Bronchus fibroblast of lung (primary cell): Measurements from ENCODE around the gene TMEM134. TPM values are rescaled to one million over a fixed set of nuclear protein-coding genes. Genes with fewer than 3 reads are reported as not detected.

Source experiments
- total RNA-seq: library from RNA; depleted of rRNA; stranded (reverse); fragments of >200 nt; gene quantifications from 2 replicates; pipeline ENCODE4 v1.2.3, GENCODE V29; 2015

Gene TMEM134, protein sequence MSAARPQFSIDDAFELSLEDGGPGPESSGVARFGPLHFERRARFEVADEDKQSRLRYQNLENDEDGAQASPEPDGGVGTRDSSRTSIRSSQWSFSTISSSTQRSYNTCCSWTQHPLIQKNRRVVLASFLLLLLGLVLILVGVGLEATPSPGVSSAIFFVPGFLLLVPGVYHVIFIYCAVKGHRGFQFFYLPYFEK
- total RNA-seq: 30.0 and 53.1 TPM in 2 replicates

DNA sequence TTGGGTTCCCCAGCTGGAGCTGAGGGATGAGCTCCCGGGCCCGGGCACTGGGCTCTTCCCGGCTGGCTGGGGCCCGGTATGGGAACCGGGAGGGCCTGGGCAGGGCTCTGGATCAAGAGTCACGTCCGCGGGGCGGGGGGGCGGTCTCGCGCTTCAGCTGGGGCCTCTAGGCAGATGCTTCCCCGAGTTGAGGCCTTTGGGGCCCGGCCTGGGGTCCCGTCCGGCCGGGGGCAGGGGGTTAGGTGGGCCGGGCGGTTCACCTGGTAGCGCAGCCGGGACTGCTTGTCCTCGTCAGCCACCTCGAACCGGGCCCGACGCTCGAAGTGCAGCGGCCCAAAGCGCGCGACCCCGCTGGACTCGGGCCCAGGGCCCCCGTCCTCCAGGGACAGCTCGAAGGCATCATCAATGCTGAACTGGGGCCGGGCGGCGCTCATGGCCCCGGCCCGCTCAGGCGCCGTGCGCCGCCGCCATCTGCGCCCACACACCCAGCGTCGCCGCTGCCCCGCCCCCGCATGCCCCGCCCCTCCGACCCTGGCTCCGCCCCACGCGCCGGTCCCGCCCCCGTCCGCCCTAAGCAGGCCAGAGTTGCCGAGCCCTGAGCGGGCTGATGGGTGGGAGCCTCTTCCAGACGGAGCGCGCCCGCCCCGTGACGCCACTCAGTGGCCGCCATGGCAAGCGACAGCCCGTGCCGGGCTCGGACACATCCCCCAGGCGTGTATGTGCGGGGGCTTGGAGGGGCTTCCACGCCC, at the start of gene TMEM134:
Gene TMEM134 (minus strand): TSS at position 493 of the 749 bp plus-strand sequence. CDS start 59 bp downstream, at position 434.

DNA sequence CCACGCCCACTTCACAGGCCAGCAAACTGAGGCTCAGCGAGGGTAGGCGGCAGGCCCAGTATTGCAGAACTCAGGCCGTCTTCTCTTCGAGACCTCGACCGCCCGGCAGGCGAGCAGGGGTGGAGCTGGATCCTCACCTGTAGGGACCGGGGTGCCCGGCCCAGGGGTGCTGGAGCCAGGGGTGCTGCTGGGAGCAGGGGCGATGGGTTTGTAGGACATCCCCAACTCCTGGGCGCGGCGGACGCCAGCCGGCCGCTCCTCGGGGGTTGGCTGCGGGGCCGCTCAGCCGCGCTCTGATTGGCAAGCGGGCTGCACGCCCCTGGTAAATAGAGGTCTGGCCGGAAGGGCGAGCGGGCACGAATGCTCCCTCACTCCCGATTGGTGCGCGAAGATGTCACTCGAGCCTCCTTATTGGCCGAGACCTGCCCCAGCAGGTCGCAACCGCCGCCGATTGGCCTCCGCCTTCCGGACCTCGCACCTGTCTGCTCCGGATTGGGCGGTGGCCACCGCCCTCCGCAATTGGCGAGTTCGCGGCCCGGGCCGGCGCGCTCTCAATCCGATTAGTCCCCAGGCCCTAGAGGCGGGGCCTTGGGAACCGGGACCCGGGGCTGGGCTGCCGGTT, 38.9 kb upstream of the TMEM134 start, which contains the start of gene CDK2AP2:
Gene CDK2AP2 (minus strand): TSS at position 299 of the 622 bp plus-strand sequence. CDS start 80 bp downstream, at position 219.

DNA sequence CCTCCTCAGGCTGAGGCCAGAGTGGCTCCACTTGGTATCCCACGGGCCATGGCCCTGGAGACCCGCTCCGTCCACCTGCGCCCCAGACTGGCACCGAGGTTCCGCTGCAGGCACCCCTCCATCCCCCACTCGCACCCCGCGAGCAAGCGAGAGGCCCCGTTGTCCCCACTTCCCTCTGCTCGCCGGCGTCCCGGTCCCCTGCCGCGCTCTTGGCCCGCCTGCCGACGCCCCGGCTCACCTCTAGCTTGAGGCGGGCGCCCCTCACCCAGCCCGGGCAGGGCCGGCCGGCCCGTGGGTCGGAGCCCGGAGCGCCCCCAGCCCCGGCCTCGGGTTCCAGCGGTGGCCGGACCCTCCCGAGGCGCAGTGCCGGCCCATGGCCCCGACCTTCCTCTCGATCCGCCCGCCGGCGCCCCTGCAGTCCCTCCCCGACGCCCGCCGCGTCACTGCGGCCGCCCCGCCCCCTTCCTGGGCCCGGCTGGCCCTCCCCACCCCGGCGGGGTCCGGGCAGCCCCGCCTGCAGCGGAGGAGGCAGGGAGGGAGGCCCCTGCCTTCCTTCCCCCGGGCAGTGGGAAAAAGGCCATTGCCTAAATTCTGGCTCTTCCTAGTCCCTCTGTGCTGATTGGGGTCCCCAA, 36.0 kb upstream of the TMEM134 start, which contains the start of gene PITPNM1:
Gene PITPNM1 (minus strand): TSS at position 414 of the 632 bp plus-strand sequence. CDS start 1,183 bp downstream, outside the sequence.

DNA sequence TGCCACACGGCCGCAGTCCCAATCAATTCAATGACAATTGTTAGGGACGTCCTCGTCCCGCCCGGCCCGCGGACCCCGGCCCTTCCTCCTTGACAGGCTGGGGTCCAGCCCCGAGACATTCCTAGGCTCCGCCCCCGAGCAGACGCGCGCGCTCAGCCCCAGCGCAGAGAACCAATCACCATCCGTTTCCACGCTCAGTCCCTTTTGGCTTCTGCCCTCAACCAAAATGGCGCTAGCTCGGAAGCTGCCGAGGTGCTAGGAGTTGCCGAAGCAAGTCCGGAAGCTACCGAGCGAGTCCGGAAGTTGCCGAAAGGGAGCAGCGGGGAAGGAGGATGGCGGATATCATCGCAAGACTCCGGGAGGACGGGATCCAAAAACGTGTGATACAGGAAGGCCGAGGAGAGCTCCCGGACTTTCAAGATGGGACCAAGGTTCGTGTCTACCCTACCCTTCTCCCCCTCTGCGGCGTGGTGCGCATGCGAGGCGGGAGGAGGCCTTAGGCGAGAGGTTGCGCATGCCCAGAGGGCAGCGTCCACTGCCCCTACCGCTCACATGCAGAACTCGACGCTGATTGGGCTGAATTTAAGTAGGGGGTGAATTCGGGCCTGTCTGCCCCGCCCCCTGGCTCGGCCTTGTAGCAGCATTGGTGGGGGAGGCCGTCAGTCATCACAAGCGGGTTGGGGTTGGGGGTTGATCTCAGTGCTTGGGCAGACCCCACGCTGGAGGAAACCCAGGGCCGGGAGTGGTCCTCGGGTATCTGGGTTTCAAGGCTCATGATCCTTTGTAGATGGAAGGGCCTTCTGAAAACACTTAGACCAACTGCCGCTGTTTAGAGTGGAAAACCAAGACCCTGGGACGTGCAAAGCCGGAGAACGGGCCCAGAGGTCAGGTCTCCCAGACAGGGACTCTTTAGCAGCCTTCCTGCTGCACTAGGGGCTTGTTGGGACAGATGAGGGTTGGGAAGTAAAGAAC, 14.1 kb upstream of the TMEM134 start, which contains the start of gene AIP:
Gene AIP (plus strand): TSS at position 200 of the 972 bp plus-strand sequence. CDS start 133 bp downstream, at position 333.

DNA sequence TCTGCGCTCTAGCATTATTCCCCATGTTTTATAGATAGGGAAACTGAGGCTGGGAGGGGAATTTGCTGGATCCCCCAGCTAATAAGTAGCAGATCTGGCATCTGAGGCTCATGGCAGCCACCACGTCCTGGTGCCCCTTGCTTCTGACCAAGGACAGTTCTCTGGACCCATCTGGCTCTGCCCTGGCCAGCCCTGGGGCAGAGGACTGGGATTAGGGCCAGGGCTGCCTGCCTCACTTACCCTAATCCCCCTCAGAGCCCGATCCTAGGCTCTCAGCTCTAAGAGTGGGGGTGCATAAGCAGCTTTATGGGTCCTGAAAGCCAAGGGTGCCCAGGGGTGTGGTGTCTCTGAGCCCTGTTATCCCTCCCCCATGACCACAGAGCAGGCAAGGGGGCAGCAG, 14.0 kb downstream of the TMEM134 start, which contains the start of gene CABP4:
Gene CABP4 (plus strand): TSS at position 301 of the 400 bp plus-strand sequence. CDS start 70 bp downstream, at position 371.

DNA sequence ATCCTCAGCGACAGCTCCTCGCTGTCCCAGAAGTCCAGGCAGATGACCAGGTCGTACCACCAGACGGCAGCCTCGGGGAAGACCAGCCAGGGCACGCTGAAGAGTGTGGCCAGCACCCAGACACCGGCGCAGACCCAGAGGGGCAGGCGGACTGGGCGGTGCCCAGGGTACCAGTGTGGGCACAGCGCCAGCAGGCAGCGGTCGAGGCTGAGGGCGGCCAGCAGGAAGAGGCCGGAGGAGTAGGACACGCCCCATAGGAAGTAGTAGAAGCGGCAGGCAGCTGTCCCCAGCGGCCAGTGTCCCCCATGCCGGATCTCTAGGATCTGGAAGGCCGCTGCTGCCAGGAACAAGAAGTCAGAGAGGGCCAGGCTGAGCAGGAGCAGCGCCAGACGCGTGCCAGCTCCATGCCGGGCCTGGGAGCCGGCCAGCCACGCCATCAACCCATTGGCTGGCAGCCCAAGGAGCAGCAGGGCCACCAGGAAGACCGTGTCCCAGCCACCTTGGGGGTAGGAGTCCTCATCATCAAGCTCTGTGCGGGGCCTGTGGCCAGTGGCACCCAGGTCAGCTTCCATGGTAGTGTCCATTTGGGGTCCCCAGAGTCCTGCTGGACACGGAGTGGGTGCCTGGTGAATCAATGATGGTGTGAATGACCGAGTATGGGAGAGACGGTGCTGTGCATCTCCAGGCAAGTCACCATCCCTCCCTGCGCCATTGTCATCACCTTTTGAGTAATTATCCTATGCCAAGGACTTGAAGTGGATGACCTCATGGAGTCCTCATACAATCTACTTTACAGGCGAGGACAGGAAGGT, 16.7 kb downstream of the TMEM134 start, which contains the start of gene GPR152:
Gene GPR152 (minus strand): TSS at position 589 of the 812 bp plus-strand sequence. CDS start 5 bp downstream, at position 584.

DNA sequence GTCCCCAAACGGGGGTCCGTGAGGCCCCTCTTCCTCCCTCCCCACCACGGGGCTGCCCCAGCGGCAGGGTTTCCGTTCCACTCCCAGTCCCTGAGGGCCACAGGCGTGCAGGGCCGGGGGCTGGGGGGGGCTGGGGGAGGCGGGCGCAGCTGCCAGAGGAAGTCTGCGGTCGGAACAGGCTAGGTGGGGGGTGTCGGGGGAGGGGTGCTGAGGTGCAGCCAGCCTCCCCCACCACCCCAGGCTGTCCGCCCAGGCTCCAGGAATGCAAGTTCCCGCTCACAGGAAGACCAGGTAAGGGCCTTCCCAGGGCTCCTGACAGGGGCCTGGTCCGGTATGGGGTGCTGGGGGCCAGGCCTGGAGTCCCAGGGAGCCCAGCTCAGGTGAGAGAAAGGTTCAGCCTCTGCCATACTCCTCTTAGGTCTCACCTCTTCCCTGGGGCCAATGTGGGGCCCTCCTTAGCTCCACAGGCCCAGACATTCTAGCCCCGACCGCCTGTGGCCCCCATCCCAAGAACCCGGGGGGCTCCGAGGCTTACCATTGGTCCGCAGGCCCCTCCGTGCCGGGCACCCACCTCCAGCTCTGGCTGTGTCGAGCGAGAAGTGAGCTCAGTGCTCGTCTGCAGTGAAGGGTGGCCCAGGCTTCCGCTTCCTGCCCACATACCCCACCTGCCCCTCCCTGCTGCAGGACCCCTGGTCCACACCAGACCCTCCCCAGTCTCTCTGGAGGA, 31.8 kb downstream of the TMEM134 start, which contains the start of gene PTPRCAP:
Gene PTPRCAP (minus strand): TSS at position 601 of the 727 bp plus-strand sequence. CDS start 63 bp downstream, at position 538.

DNA sequence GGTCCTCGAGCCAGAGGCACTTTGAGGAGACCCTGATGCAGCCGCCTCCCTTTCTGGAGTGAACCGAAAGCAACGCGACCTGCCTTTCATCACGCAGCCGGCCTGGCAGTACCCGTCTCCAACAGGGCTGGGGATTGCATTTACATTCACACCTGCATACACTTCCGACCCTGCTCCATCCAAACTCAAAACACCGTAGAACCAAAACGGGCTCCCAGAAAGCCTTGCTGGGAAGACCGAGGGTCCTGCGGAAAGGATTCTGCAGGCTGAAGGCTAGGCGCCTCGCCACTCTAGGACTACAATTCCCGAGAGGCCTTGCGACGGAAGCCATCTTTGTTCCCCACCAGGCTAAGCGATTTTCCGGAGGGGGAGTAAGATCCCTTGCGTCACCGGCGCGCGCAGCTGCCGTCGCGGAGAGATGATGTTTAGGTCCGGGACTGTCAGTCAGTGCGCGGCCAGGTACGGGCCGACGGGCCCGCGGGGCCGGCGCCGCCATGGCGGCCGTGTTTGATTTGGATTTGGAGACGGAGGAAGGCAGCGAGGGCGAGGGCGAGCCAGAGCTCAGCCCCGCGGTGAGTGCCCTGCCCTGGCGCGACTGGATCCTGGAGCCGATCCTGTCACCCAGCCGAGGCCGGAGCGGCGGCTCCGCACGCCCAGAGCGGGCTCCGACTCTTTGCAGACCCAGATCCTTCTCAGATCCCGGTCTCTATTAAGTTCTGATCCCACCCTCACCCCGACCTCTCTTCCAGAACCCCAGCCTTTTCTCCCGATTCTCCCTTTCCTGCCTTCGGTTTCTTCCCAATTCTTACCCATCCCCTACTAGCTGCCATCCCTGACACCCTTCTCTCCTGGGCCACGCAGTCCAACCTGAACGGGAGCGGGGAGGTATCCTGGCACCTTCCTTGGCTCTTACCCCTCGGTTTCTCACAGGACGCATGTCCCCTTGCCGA, 40.7 kb downstream of the TMEM134 start, which contains the start of gene RPS6KB2:
Gene RPS6KB2 (plus strand): TSS at position 443 of the 950 bp plus-strand sequence. CDS start 52 bp downstream, at position 495.

DNA sequence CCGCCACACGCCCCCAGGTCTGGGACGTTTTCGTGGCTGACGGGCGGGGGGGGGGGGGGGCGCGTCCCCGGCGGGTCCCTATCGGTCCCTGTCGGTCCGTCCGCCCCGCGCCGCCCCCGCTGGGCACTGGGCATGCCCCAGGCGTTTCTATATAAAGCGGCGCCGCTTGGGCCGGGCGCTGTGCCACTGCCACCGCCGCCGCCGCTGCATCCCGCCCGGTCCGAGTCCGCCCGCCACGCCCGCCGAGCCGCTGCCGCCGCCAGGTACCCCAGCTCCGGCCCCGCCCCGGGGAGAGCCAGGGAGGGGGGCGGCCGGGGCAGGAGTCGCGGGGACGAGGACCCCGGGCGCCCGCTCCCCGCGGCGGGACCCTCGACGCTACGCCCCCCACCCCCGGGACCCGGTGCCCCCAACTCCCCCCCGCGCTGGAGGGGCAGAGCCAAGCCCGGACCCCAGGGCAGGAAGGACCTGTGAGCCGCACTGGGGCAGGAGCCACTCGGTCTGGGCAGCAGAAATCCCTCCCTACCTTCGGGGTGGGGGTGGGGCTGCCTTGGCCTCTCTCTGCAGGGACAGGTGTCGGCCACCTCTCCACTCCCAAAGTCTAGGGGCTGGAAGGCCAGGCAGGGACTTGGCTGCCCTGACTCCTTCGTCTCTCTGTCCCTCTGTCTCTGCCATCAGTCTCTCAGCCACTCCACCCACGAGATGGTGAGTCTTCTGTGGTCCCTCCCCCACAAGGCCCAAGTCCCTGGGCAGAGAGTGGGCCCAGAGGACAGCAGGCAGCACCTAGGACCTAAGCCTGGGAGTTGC, 53.3 kb downstream of the TMEM134 start, which contains the start of gene CARNS1:
Gene CARNS1 (plus strand): TSS at position 178 of the 804 bp plus-strand sequence. CDS start 522 bp downstream, at position 700.

Other genes starting within 250 kb of the TMEM134 start
- gene GRK2, start 202.8 kb downstream of the TMEM134 start, total RNA-seq: 38.8 and 41.8 TPM in 2 replicates
- gene ANKRD13D, start 179.9 kb downstream of the TMEM134 start, total RNA-seq: 23.8 and 26.1 TPM in 2 replicates
- gene SSH3, start 165.7 kb downstream of the TMEM134 start, total RNA-seq: 12.5 and 14.1 TPM in 2 replicates
- gene POLD4, start 115.7 kb downstream of the TMEM134 start, total RNA-seq: 80.7 and 97.1 TPM in 2 replicates
- 4.0 and 5.4 TPM in 2 replicates for gene CLCF1, start 95.7 kb downstream of the TMEM134 start, total RNA-seq
- 8.6 and 9.6 TPM in 2 replicates for gene RAD9A, start 77.3 kb downstream of the TMEM134 start, total RNA-seq
- 202 and 225 TPM in 2 replicates for gene PPP1CA, start 67.4 kb downstream of the TMEM134 start, total RNA-seq
- not detected in 2 replicates for gene TBC1D10C, start 65.2 kb downstream of the TMEM134 start, total RNA-seq
- not detected in 2 replicates for gene CARNS1, start 53.6 kb downstream of the TMEM134 start, total RNA-seq
- gene RPS6KB2, start 40.8 kb downstream of the TMEM134 start, total RNA-seq: 55.2 and 65.4 TPM in 2 replicates
- gene PTPRCAP, start 31.6 kb downstream of the TMEM134 start, total RNA-seq: 0.45 TPM in 1 of 2 replicates, not detected in the other
- 75.3 and 84.4 TPM in 2 replicates for gene CORO1B, start 25.8 kb downstream of the TMEM134 start, total RNA-seq
- not detected in 2 replicates for gene GPR152, start 16.5 kb downstream of the TMEM134 start, total RNA-seq
- not detected in 2 replicates for gene CABP4, start 13.9 kb downstream of the TMEM134 start, total RNA-seq
- gene AIP, start 13.8 kb upstream of the TMEM134 start, total RNA-seq: 57.7 and 69.6 TPM in 2 replicates
- 19.5 and 22.7 TPM in 2 replicates for gene PITPNM1, start 36.1 kb upstream of the TMEM134 start, total RNA-seq
- 42.4 and 45.6 TPM in 2 replicates for gene CDK2AP2, start 38.9 kb upstream of the TMEM134 start, total RNA-seq
- not detected in 2 replicates for gene CABP2, start 54.2 kb upstream of the TMEM134 start, total RNA-seq
- 1,003 and 1,137 TPM in 2 replicates for gene GSTP1, start 114.6 kb upstream of the TMEM134 start, total RNA-seq
- 230 and 237 TPM in 2 replicates for gene NDUFV1, start 137.7 kb upstream of the TMEM134 start, total RNA-seq
- gene NUDT8, start 160.7 kb upstream of the TMEM134 start, total RNA-seq: 25.3 and 29.1 TPM in 2 replicates
- gene TBX10, start 170.5 kb upstream of the TMEM134 start, total RNA-seq: not detected in 2 replicates
- gene ACY3, start 181.5 kb upstream of the TMEM134 start, total RNA-seq: not detected in 2 replicates
- not detected in 2 replicates for gene ALDH3B2, start 205.4 kb upstream of the TMEM134 start, total RNA-seq